NCI-H82 treated with DMSO at 0.1 percent for 48 hours (cell line): ENCODE results near the gene WDCP.
"Not testable (repeated sequence)": the region's sequence is repeated elsewhere in the genome, so short reads cannot be mapped to it uniquely, and the experiment has no call there.

Experiments used
- DNase-seq: peaks from one replicate; lab custom pipeline; 2025; ENCODE audit not compliant: unreplicated experiment; lab: John Stamatoyannopoulos, UW

The WDCP gene

GRCh38 chr2:24022975-24023575 is 24.1 kb downstream of the WDCP start:
- no peak for DNase-seq

DNA sequence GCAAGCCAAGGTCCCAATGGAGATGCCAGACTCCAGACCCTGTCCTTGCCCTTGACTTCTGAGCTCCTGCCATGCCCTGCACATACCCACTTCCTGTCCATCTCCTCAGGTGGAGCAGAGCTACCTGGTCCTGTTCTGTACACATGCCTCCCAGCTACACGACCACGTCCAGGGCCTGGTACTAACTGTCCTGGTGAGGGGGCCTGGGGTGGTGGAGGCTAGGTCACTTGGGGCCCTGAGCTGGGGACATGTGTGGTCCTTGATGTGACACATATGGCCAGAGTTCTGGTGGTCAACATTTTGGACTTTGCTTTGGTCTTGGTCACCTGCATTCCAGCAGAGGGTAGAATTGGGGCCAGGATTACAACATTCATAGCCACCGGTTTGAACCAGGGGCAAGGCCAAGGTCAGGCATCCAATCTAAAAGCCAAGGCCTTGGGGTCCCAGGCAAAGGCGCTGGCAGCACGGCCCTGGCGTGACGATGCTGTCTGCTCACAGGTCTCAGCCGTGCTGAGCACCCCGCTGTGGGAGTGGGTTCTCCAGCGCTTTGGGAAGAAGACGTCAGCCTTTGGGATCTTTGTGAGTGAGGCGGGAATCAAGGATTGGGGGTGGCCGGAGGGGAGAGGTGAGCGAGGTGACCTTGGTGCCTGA is 24.7 kb downstream of the WDCP start:
- no peak for DNase-seq

- DNase-seq: no peak
These were observed 25.8 kb downstream of the WDCP start for GRCh38 chr2:24021122-24021998.

GRCh38 chr2:24020244-24020643 is 26.9 kb downstream of the WDCP start:
- DNase-seq: no peak

GRCh38 chr2:24019729-24020128 is 27.5 kb downstream of the WDCP start:
- DNase-seq: no peak

GRCh38 chr2:24018241-24018640 is 28.9 kb downstream of the WDCP start:
- no peak for DNase-seq

- DNase-seq: no peak
These were observed 29.5 kb downstream of the WDCP start for GRCh38 chr2:24017711-24018110.

- DNase-seq: no peak
These were observed 30.1 kb downstream of the WDCP start for GRCh38 chr2:24016853-24017703.

DNA sequence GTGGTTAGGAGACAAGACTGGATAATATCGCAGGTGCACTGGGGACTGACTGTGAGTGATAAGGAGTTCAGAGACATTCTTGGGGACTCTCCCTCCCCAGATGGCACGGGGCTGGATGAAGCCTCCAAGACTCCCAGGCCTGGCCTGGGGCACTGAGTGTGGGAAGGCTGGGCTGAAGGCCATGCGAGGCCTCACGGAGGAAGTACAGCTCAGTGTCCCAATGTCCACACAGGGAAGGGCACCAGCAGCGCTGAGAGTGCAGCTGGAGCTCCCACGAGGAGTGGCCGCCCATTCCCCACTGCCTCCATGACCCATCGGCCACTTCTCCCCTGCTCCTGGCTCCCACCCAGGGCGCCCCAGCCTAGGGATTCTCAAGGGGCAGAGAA is 30.8 kb downstream of the WDCP start:
- DNase-seq: no peak

GRCh38 chr2:24015562-24016375 is 31.4 kb downstream of the WDCP start:
- DNase-seq: no peak

DNA sequence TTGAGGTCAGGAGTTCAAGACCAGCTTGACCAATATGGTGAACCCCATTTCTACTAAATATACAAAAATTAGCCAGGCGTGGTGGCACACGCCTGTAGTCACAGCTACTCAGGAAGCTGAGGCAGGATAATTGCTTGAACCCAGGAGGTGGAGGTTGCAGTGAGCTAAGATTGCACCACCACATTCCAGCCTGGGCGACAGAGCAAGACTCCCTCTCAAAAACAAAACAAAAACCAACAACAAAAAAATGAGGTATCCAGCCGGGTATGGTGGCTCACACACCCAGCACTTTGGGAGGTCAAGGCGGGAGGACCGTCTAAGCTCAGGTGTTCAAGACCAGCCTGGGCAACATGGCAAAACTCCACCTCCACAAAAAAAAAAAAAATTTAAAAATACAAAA is 32.3 kb downstream of the WDCP start:
- not testable (repeated sequence) for DNase-seq

DNA sequence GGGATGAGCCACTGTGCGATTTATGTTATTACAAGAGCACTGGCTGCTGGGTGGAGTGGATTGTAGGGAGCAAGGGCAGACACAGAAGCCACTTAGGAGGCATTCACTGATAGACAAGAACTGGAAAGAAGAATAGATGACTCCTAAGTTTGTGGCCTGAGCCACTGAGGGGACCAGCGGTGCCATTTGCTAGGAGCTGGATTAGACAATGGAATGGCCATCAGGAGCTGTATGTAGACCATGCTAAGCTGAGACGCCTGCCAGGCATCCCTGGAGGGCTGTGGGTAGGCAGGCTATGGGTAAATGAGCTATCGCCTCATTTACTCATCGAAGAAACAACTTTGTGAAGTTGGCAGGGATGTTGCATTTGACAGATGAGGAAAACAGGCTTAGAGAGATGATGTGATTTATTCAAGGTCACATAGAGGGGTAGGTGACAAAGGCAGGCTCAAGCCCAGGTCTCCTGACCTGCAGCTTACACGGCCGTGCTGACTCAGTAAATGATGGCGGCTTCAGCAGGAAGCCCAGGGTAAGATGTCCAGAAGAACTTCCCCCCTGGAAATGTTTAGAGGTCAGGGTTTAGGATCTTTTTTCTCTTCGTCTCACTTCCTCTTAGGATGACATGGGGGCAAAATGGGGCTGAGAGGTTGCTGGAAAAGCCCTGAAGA is 34.5 kb downstream of the WDCP start:
- DNase-seq: no peak

DNA sequence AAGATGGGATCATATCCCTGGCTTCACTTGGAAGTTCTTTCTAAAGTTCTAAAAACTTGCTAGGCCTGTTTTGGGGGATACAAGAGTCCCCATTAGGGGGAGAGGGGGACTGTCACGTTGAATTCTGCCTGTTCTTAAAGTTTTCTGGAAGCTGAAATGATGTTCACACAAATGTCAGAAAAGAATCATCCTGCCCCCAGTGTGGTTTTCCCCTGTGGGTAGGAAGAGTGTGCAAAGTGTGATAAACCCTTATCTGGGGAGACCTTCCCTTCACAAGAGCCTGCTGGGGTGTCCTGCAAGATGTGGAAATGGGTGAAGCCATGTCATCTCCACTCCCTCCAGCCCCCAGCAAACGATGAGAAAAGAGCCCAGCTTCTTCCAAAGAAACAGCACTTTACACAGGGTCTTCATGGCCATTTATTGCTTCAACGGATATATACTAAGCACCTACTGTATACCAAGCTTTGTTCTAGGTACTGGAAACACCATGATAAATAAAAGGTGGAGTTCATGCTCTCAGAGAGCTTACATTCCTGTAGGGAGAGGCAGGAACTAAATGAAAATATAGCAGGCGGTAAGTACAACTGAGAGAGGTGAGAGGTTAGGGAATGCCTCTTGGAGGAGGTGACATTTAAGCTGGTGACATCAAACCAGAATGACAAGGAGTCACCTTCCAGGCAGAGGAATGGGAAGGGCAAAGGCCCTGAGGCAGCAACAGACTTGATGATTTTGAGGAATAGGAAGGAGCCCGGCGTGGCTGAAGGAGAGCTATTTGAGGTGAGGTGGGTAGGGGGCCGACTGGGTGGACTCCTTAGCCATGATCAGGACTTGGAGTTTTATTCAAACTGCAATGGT is 35.7 kb downstream of the WDCP start:
- DNase-seq: no peak

GRCh38 chr2:24010477-24011249 is 36.5 kb downstream of the WDCP start:
- DNase-seq: no peak

DNA sequence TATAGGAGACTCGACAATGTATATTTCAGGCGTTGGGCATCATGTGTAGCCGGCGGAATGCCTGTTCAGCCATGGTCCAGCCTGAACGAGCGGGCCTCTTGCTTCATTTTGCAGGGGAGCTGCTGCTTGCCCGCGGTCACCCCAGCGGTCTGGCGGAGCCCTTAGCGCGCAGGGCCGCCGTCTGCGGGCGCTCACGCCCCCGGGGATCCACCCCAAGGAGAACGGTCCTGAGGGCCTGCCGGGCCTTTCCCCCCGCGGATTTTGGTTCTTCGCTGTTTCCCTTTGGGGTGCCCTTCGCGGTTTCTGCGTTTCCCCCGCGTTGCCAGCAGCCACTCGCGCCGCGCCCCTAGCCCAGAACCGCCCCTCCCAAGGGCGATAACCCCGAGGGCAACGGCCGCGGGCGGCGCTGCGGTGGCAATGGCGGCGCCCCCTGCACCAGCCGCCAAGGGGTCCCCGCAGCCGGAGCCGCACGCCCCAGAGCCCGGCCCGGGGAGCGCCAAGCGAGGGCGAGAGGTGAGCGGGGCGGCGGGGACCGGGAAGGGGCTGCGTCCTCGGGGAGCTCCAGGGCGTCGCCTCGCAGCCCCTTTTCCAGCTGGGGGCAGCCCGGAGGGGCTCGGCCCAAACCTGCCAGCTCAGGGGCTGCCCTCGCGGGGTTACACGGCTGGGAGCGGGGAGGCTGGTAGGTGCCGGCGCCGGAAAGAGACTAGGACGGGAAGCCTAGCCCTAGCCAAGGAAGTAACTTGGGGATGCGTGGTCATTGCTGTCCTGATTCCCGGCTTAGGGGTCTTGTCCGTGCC is 37.3 kb downstream of the WDCP start, which contains the start of gene MFSD2B:
Gene MFSD2B, plus strand, starts transcription at position 406 of the 797 bp plus-strand sequence. Its CDS starts 12 bp downstream, at position 418.
- no peak for DNase-seq

DNA sequence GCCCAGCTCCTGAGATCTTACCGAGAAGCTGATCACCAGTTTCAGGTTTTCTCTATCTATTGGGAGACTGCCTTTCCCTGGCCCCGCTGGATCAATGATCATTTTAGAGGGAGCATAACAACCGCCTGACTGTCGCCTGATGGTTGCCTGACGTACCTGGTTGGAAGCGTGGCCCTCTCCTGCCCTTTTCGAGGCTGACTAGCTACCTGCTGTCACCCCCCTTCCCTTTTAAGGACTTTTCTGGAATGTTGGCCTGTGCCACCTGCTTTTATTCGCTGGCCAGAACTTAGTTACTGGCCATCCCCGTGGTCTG is 37.9 kb downstream of the WDCP start:
- DNase-seq: no peak

DNA sequence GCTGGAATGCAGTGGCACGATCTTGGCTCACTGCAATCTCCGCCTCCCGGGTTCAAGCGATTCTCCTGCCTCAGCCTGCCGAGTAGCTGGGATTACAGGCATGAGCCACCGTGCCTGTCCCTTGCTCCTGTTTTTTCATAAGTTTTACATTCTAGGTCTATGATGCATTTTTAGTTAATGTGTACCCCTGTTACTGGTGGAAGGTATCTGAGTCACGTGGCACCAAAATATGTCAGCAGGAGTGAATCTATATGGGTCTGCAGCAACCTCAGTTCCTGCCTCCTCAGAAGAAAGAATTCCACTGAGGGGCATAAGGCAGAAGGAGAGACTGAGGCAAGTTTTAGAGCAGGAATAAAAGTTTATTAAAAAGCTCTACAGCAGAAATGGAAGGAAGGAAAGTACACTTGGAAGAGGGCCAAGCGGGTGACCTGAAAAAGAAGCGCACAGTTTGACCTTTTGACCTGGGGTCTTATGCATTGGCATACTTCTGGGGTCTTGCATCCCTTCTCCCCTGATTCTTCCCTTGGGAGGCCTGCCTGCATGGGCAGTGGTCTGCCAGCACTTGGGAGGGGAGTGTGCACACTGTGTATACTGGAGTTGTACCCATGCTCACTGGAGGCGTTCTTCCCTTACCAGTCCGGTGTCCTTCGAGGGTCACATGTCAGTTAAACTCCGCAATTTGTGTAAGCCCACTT is 38.4 kb downstream of the WDCP start:
- DNase-seq: no peak
